HCEC 1CT (cell line): ENCODE measurements around the gene PRR15.
"Not testable (repeated sequence)": the region's sequence is repeated elsewhere in the genome, so short reads cannot be mapped to it uniquely, and the experiment has no call there.

Experiments
- DNase-seq: peaks from one replicate; pipeline ENCODE4 v3.0.0-alpha.2; 2017

The PRR15 gene, protein sequence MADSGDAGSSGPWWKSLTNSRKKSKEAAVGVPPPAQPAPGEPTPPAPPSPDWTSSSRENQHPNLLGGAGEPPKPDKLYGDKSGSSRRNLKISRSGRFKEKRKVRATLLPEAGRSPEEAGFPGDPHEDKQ

DNA sequence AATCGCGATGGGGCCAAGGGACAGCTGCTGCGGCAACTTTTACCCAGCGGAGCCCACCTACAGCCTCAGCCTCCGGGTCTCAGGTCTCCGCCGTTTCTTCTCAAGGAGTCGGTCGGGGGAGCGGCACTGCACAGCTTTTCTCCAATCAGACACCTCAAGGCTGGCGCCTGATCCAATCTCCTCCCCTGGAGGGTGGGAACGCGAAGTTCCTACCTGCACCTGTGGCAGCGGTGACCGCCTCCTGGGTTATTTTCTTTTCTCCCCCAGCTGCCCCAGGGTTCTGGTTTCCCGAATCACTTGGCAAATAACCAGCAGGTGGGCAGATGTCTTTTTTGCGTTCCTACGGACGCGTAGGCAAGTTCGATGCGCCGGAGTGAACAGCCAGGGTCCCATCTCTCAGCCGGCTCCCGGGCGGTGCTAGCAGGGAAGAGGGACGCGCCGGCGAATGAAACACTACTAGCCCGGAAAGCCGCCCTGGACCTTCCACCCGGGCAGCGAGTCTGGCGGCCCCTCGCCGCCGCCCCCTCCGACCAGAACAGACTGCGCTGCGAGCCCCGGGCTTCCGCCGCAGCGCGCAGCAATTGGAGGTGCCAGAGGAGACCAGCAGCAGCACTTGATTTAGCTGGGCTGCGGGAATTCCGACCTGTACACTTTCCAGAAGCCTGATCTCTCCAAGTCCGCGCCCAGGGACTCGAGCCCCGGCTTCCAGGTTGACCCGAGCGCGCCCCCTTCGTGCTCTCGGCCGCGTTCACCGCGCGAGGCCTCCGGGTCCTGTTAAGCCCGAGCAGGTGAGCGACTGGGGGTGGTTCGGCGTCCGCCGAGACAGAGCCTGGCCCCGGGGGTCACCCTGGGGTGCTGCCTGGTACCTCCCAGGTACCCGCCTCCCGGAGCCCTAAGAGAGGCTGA is at the start of gene PRR15:
TSS of gene PRR15 (plus strand) at position 246 of the 906 bp plus-strand sequence. CDS start 2,495 bp downstream, outside the sequence.
- DNase-seq: no peak

DNA sequence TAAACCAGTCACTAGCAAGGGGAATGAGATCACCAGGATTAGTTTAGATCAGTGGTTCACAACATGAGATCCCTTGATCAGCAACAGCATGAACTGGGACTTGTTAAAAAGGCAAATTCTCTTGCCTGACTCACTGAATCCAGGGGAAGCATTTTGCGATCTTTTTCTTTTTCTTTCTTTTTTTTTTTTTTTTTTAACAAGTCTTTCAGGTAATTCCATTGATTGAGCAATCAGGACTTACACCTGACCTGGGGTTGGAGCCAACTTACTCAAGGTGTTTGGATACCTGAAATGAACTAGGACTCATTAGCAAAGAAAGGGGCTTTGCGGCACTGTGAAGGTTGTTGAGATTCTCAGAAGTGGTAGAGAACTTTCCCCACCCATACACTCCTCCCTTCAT is 47.1 kb upstream of the PRR15 start:
- no peak for DNase-seq

DNA sequence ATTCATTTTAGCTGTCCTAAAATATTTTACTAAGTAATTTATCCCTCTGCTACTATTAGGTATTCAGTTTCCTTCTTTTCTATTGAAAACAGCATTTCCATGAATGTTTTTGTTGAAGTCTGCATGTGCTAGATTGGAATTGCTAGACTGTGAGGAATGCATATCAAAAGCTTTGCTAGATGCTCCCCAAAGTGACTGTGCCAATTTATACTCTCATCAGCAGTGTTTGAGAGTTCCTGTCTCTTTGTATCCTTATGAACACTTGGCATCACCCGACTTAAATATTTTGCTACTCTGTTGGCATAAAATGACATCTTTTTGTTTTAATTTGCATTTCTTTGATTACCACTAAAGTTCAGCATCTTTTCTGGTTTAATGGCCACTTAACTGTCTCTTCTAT is 45.0 kb upstream of the PRR15 start:
- DNase-seq: no peak

DNA sequence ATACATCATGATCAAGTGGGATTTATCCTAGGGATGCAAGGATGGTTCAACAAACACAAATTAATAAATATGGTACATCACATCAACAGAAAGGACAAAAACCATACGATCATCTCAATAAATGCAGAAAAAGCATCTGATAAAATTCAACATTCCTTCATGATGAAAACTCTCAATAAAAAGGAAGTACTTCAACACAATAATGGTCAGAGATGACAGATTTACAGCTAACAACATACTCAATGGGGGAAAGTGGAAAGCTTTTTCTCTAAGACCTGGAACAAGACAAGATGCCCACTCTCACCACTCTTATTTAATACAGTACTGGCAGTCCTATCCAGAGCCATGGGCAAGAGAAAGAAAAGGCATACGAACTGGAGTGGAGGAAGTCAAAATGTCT is 39.9 kb upstream of the PRR15 start:
- no peak for DNase-seq

DNA sequence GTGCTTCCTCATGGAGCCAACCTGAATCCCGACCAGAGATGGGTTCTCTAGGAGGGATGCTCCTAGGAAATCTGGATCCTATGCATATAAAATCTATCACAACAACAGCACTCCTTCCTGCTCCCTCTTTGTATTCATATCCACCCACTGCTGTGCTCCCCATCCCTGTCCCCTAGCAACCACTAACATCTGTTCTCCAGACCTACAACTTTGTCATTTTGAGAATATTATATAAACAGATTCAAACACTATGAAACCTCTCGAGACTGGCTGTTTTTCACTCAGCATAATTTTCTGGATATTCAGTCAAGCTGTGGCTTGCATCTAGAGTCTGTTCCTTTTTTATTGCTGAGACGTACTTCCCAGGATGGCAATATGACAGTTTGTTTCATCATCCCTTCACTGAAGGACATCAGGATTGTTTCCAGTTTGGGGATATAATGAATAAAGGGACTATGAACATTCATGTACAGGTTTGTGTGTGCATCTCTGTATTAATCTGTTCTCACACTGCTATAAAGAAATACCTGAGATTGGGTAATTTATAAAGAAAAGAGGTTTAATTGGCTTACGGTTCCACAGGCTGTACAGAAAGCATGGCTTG is 36.0 kb upstream of the PRR15 start:
- DNase-seq: no peak

DNA sequence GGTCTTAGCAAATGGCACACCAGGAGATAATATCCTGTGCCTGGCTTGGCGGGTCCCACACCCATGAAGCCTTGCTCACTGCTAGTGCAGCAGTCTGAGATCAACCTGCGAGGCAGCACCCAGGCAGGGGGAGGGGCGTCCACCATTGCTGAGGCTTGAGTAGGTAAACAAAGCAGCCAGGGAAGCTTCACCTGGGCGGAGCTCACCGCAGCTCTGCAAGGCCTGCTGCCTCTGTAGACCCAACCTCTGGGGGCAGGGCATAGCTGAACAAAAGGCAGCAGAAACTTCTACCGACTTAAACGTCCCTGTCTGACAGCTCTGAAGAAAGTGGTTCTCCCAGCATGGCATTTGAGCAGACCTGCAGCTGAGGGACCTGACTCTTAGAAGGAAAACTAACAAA is 35.1 kb upstream of the PRR15 start:
- not testable (repeated sequence) for DNase-seq

DNA sequence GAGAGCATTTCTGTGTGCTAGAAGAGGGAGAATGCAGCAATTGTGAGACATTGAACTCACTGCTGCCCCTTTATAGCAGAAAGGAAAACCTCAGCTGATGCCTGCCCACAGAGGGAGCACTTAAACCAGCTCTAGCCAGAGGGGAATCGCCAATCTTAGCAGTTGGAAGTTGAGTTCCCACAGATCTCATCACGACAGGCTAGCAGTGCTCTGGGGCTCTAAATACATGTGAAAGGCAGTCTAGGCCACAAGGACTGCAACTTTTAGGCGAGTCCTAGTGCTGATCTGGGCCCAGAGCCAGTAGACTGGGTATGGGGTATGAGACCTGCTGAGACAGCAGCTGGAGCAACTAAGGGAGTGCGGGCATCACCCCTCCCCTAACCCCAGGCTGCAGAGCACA is 25.2 kb upstream of the PRR15 start:
- no peak for DNase-seq

DNA sequence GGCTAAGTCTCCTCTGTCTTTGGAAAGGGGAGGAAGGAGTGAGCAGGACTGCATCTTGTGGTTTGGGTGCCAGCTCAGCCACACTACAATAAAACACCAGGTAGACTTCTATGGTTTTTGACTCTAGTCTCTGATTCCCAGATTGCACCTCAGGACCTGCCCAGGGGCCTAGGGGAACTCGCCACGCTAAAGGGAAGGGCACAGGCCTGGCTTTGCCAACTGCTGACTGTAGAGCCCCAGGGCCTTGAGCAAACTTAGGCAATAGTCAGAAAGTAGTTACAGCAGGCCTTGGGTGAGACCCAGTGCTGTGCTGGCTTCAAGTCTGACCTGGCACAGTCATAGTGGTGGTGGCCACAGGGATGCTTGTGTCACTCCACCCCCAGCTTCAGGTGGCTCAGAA is 24.2 kb upstream of the PRR15 start:
- no peak for DNase-seq

DNA sequence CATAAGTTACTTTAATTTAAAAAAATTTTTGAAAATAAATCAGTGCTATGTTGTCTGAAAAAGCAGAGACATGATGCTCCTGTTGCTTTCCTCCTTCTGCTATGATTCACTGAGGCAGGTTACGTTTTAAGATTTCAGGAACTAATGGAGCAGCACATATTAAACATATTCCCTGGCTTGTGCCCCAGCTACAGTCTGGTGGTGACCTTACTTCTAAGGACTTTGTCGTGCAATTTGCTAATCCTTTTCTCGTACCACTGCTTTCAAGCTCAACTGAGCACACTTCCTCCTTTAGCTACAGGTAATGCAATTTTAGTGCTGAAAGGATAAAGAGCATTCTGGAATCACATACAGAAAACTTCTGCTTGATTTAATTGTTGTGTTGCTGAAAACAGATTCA is 16.2 kb upstream of the PRR15 start:
- no peak for DNase-seq

DNA sequence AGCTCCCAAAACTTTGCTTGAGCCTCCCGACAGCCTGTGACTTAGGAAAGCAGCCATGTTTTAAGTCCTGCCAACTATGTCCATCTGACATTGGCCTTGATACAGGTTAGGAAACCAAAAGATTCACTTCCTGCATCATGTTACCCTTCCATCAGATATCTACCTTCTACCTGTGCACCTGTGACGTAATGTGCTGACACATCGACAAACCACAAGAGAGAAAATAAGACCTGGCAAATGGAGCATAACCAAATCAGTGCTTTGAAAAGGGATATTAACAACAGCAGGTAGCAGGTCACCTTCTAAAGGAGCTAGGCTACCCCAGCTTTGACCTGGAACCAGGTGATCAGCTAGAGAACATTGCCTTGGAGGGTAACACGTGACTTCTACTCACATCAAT is 14.8 kb upstream of the PRR15 start:
- DNase-seq: no peak

DNA sequence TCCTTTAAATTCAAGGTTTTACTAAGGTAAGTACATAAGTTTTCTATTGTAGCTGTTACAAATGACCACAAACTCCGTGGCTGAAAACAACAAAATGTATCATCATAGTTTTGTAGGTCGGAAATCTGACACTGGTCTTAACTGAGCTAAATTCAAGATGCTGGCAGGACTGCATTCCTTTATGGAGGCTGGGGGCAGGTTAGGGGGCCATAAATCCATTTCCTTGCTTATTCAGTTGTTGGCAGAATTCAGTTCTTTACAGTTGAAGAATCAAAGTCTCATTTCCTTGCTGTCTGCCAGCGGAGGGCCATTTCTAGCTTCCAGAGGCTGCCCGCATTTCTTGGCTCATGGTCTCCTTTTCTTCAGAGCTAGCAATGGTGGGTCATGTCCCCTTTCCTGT is 11.2 kb upstream of the PRR15 start:
- no peak for DNase-seq

DNA sequence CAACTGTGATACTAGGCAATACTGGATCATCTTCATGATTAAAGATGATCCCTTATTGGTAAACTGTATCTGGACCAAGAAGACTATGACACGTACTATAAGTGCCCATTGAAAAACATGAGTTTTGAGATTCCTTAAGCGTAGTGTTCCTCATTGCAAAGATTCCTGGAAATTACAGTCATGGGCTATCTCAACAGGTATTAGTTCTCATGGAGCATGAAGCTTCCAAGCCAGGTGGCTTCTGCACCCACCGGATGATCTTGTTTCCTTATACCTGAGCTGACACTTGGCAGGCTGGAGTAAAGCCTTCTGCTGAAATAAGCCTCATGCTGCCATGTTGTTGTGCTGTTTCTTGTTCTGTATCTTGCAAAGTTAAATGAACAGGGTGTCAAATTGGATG is 8.6 kb upstream of the PRR15 start:
- DNase-seq: no peak

DNA sequence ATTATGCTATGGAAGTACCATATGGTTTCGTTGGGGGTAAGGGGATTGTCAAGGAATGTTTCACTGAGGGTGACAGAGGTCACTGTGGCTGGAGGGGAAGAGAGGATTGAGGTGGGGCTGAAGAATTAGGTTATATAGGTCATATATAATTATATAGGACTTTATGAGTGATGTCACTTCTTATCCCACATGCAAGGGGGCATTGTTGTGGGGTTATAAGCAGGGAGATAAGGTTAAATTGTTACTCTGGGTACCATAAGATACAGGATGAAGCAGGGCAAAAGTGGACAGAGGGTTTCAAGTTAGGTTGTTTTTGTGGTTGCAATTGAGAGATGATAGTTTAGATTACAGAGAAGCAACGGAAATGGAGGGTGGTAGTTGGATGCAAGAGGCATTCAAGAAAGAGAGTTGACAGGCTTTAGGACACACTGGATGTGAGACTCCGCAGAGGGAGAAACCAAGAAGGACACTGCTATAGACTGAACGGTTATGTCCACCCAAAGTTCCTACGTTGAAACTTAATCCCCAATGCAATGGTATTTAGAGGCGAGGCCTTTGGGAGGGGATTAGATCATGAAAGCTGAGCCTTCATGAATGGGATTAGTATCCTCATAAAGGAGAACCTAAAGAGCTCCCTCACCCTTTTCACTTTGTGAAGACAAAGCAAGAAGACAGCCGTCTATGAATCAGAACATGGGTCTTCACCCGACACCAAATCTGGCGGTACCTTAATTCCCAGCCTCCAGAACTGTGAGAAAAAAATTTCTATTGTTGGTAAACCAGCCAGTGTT is 7.0 kb upstream of the PRR15 start:
- DNase-seq: no peak

DNA sequence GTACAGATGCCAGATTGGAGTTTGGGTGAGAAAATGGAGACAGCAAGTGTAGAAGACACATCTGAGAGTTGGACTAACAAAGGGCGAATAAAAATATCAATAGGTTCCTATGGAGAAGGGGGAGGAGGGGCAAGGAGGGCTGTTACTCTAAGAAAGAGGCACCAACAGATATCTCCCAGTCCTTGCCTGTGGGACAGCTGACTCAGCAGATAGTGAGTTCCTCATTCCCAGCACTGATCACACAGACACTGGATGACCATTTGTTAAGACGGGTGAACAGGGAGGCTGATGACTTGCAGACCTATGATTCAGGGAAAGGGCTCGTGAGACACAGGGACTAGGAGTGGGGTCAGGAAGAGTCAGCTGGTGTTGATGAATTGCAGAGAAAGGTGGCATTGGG is 5.7 kb upstream of the PRR15 start:
- DNase-seq: no peak

DNA sequence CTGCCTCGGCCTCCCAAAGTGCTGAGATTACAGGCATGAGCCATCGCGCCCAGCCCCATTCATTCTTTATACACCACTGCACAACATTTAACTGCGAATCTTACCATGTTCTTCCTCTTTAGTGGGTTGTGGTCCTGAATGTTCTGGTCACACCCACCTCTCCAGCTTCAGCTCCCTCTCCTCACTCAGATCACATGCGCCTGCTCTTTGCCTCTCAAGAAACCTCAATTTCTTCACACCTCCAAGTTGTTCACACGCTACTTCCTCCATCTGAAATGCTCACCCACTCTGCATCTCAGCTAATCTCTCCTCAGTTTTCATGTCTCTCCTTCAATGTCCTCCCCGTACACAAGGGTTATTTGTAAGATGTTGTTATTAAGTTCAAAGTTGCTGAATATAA is 2.4 kb upstream of the PRR15 start:
- no peak for DNase-seq

DNA sequence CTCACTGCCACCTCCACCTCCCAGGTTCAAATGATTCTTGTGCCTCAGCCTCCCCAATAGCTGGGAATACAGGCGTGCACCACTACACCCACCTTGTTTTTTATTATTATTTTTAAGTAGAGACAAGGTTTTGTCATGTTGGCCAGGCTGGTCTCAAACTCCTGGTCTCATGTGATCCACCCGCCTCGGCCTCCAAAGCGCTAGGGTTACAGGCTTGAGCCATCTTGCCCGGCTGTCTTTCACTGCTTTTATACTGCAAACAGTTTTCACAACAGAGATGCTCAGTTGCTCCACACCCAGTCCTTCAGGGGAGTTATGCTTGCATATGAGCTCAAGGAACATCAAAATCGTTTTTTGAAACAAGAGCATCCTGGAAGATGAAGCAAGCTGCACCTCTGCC is 1.3 kb upstream of the PRR15 start:
- DNase-seq: no peak

DNA sequence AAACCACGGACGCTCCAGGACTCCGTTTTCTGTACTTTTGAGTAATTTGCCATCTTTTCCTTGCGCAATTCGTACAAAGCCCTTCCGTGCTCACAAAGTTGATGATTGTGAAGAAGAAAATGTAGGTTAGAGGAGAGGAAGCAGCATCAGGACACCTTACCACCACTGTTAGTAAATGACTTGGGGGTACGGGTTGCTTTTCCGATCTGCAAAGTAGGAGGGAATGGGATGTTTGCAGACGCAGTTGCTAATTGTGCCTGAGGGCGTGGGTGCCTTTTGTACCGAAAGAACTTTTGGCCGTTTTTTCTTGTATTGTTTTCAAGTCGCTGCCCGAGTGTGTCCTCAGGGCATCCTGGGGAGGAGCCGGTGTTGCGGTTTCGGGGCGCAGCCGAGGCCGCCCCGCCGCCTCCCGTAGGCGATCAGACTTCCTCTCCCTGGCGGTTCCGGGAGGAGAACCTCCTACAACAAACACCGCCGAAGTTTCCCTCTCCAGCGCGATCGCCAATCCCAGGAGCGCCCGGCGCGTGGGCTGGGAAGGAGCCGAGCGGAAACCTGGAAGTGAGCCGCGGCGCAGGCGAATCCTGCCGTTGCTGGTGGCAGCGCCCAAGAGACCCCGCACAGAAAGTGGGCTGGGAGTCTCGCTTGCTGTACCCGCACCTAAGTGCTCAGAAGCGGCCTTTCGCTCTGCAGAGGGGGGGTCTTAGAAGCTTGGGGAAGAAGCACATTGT is 1.0 kb downstream of the PRR15 start:
- DNase-seq: peak; percentile 52

DNA sequence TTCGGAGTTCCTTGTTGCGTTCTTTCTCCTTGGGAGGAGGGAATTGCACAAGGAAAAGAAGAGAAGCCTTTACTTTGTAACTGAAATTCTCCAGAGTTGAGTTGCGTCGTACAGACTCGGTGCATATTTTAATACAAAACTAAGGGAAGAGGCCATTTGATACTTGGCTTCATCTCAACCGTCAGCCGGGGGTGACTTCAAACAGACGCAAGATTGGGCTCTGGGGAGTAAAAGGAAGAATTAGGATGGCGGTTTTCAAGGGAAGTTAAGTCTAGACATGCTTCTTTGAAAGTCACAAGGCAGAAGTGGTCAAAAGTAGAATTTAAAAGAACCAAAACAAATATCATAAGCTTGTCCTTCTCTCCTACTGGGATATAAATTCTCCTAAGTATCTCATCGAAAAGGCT is 1.6 kb downstream of the PRR15 start:
- peak; percentile 7 for DNase-seq

DNA sequence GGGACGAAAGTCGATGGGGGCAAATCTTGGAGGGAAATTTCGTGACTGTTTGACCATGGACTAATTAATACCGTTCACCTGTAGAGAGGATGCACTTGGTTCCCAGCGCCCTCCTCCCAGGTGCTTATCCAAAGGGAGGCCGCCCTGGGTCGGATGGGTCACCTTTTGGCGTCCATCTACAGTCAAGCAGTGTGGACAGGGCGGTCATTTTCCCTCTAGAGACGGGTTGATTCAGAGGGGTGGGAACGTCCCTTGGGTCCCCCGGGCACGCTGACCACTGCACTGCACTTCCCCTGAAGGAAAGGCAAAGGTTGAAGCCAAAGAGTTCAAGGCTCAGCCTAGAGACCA is 2.0 kb downstream of the PRR15 start:
- no peak for DNase-seq

DNA sequence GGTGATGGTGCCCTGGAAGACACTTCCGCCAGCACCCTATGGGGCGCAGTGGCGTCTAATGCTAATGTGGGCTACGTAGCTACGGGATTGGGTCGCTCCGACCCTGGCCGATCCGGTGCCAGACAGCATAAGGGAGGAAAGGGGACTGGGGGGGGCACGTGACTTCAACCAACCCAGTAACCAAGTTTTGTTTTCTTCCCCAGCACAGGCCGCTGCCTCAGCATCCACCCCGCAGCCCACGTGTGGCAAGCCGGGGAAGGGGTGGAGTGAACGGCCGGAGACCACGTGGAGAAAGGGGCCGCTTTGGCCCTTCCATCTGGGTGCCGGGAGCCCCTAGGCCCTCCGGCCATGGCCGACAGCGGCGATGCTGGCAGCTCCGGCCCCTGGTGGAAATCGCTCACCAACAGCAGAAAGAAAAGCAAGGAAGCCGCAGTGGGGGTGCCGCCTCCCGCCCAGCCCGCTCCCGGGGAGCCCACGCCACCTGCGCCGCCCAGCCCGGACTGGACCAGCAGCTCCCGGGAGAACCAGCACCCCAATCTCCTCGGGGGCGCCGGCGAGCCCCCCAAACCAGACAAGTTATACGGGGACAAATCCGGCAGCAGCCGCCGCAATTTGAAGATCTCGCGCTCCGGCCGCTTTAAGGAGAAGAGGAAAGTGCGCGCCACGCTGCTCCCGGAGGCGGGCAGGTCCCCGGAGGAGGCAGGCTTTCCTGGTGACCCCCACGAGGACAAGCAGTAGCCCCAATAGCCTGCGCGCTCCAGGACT is 2.5 kb downstream of the PRR15 start:
- DNase-seq: no peak

DNA sequence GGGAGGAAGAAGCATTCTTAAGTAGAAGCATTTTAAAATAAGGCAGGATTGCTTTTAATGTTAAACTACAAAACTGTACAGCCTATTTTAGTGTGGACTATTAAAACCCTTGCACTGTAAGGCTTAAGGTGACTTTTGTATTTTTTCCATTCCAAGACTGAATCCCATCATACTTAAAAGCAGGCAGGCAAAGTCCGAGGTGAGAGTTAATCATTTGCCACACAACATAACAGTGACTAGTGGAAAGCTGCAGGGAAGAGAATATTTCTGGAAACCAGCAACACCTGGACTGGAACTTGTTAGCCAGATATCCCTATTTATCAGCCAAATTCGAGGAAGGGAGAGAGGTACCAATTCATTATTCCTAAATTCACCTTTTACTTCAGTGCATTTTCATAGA is 3.5 kb downstream of the PRR15 start:
- no peak for DNase-seq

DNA sequence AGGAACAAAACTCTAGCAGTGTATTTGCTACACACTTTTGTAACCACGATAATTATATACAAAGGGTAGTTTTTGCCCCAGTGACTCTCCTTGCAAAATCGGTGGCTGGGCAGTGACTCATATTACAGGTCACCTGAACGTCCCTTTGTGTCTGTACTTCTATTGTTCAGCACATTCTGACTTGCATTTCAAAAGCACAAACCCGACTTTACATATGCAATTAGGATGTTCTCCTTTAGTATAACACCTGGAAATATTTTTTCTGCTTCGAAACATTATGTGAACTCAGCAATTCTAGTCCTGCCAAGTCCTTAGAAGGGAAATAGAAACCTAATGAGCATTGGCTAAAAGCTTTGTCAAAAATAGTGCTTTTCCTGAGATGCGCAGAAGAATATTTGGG is 6.0 kb downstream of the PRR15 start:
- no peak for DNase-seq
